CD4-positive, alpha-beta T cell treated with Interleukin-12 subunit alpha and Interleukin-12 subunit beta, for 1 hour (primary cell): Measurements from ENCODE around the gene CGNL1.

Source experiments
- DNase-seq: peaks from one replicate; pipeline ENCODE4 v3.0.0-alpha.2; 2020

Gene CGNL1

DNA sequence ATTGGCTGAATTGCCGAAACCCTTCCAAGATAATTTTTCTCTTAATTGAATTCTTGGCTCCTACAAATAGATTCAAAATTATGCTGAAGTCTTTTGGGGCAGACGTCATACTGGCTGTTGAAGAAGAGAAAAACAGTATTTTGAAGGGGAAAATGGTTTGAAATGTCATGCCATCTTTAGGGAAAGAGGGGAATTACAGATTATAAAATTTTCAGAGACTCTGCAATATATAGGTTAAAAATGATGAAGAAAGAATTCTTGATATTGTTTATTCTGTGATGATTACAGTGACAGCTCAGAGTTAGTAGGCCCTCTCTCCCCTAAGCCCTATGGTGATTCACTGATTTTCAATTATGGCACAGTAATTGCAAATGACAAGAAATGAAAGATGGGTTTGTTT, 86.1 kb downstream of the CGNL1 start:
- no peak for DNase-seq

DNA sequence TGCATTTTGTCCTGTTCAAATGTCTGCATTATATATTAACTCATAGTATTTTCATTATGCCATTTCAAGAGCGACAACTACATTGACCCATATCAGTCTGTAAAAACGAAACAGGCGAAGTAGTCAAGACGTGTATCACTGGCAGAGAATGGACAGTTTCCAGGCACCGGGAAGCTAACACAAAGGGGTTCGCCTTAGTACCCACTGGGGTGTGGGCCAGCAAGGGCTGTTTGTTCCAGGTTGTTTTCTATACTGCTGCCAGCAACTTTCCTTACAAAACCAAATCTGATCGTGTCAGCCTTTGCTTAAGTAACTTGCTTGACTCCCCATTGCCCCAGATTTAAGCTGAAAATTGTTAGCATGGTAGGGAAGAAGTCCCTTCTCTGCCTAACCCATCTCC, 87.1 kb downstream of the CGNL1 start:
- DNase-seq, result no peak

DNA sequence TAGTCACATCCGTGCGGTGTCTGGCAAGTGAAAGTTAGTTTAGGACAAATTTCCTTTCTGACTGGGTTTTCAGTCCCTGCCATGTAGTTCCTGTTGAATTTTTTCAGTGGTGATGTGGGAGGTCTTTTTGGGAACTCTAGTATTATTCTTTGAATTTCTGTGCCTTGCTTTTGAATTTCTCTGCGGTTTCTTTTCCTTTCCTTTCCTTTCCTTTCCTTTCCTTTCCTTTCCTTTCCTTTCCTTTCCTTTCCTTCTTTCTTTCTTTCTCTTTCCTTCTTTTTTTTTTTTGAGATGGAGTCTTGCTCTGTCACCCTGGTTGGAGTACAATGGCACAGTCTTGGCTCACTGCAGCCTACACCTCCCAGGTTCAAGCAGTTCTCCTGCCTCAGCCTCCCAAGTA, 88.2 kb downstream of the CGNL1 start:
- no peak for DNase-seq

DNA sequence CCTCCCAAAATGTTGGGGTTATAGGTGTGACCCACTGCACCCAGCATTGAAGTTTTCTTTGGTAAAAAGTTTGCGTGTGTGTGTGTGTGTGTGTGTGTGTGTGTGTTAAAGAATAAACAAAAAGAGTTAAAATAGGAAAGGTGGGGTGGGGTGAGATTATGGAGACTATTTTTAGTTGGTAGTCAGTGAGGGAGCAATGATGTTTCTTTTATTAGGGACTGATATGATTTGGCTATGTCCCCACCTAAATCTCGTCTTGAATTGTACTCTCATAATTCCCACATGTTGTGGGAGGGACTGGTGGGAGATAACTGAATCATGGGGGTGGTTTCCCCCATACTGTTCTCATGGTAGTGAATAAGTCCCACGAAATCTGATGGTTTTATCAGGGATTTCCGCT, 92.2 kb downstream of the CGNL1 start:
- DNase-seq, result no peak

DNA sequence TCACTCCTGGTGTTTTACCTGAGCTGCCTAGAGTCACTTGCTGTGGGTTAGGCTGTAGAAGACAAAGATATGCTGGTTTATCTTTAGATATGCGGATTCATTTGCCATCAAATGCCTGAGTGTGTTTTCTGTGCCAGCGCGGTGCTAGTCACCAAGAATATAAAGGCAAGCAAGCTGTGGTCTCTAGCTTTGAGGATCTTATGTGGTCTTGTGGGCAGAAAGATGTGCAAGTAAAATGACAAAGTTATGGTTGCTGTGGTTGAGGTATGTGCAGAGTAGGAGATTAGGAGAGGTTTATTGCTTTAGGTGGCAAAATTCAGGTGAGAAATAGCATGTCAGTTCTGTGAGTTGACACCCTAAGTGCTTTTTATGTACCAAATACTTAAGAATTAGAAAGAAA, 94.2 kb downstream of the CGNL1 start:
- DNase-seq, result no peak

DNA sequence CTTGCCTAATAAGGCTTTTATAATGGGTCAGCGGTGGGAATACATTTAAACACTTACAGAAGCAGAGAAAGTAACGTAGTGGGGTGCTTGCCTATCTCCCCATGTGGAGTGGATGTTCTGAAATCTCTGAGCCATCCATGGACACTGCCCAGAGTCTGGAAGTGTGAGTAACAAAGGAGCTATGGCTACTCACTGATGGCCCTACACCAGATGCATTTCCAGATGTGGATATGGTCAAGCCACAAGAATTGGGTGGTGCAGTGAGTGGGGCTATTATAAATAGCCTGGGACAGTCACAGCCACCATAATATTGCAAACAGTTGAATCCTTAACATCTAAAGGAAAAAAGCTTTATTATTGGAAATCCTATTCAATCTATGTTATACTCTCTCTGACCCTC, 96.6 kb downstream of the CGNL1 start:
- no peak for DNase-seq

DNA sequence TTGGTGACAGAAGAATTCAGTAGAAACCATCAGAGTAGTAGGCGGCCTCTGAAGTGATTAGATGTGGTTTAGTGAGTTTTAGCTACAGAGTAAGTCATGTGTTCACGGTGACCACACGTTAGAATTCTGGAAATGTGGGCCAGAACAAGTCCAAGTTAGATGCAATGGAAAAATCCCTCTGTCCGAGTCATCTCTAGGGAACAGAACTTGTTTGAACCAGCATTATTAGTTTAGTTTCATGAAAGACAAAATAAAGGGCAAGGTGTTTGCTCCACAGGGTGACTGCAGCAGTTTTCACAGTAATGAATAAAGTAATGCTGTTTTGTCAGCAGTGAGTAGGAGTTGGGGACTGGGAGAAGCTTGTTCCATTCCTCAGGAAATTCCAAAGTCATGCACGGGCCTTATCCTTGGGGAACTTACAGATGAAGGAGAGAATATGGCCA, 100.2 kb downstream of the CGNL1 start:
- DNase-seq, result no peak

DNA sequence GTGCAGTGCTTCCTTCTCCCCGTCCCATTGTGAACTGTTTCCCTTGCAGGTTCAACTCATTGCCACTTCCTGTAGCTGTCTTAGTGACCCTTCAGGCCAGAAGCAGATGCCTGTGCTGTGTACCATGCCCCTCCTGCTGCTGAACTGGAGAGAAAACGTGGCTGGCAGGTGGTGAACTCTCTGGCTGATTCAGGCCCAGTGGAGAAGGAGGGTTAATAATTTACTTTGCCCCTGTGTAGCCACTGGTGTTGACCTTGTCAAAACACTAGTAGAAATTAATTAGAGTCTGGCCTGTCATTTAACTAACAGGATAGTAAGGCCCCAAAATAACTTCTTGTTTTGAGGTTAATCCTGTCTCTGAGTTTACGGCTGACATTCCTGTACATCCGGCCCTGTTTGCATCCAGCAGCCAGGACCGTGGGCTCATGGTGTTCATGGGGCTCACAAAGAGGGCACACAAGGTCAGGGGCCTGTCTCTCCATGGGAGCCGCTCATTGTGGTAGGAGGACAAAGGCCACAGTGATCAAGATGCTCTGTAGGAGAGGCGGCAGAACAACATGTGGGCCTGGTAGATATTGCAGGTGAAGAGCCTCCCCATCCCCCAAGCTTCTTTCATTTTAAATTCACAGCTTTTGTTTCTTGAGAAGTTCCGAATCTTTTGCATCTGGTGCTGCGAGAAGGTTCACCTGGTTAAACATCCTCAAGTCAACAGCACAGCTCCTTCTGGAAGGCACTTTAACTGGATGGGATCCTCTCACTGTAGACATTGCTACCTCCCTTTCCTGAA, 101.6 kb downstream of the CGNL1 start:
- DNase-seq, result no peak

DNA sequence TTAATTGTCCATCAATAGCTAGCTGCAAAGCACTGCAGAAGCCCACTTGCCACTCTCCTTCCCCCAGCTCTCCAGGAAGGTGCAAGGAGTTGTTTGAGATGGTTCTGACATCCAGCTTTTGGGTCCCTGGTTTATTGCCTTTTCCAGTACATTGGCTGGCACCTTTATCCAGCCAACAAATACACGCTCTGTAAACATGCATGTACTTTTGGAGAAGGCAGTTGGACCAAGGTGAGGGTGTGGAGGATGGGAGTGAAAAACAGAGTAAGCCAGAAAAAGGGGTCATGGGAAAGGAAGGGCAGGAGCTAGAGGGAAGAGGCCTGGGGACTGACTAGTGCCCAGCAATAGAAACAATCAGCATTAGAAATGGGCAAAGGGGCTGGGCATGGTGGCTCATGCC, 102.7 kb downstream of the CGNL1 start:
- DNase-seq, result no peak

DNA sequence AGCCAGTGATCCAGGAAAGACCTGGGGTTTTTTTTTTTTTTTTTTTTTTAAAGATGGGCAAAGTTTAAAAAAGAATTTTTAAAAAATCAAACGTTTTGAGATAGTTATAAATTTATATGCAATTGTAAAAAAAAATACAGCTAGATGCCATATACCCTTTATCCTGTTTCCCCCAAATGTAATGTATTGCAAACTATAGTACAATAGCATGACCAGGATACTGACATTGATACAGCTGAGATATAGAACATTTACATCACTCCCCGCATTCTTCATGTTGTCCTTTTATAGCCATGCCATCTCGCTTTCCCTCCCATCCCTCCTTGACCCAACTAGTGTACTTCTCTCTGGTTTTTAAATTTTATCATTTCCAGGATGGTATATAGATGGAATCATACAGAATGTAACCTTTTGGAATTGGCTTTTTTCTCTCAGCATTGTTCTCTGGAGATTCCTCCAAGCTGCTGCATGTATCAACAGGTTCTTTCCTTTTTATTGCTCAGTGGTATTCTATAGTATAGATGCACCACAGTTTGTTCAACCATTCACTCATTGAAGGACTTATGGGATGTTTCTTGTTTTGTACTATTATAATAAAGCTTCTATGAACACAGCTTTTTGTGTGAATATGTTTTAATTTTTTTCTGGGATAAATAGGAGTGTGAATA, 104.9 kb downstream of the CGNL1 start:
- no peak for DNase-seq

DNA sequence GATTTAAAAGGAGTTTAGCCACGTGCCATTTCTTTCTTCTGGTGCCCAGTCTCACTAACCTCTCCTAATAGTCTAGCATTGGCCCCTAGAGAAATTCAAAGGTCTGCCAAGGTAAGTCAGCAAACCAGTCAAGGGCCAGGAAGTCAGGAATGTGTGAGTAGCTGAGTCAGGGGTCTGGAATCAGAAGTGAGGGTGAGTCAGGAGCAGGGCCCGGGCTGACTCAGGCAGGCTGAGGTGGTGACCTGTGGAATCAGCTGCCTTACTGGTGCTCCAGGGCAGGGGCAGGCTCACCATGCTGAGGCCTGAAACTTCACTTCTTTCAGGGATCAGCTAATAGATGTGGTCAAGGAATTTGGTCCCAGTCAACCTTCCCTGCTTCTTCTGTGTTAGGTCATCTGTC, 109.6 kb downstream of the CGNL1 start:
- DNase-seq, result no peak

DNA sequence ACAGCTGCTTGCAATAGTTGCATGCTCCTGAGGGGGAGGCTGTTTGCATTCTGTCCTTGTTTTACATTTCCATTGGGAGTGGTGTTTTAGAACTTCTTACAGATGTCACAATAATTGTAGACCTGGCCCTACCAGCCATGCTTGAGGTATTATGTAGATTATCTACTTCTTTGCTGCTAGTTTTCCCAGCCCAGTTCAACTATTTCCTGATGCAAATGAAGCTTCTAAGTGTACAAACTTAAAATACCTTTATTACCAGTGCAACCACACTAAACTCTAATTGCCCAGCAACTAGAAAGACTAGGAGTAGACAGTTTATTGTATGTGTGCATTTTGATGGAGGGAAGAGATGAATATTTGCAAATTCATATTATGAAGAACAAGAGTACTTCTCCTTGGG, 110.5 kb downstream of the CGNL1 start:
- DNase-seq, result no peak

DNA sequence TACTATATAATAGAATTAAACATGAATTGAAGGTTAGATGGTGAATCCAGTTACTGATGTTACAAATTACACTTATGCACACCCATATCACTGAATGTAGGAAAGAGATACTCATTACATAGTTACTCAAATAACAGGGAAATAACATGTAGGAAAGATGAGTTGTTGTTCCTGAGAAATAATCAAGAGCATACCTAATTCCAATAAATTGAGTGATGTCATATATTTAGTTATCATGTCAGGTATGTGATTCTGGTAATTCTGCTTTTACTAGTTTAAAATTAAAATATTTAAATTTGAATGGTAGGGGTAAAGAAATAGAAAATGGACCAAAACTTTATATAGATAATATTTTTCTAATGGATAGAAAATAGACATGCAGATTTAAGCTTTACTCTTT, 112.8 kb downstream of the CGNL1 start:
- DNase-seq, result no peak

DNA sequence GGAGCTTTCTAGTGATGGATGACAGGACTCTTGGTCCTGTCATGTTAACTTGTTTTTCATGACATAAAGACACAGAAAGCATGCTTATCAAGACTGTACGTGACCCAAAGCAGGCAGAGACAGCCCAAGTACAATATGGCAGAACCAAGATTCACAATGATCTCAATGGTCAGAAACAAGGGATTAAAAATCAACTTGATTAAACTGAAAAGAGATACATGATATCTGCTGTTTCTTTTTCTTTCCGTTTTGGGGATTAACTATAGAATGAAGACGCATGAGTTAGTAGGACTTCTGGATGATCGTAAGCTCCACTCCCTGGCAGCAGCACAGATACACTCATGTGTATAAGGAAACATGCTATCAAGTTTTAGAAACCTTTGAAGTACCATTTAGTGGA, 117.0 kb downstream of the CGNL1 start:
- DNase-seq, result no peak

DNA sequence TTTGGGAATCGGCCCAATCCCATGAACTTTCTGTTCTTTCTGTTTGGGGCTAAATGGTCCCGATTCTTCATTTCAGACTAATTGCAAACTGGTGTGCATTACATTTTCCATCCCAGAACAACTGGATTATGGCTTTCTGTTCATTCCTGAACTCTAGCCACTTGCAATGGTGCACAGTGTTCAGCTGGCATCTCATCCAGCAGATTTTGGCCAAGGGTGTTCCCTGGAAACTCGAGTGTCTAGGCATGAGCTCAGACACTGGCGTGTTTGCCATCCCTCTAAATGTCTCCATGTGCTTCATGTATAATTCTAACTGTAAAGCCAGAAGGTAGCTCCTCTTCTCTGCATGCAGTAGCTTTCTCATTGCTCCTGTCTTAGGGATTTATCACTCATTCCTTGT, 118.3 kb downstream of the CGNL1 start:
- DNase-seq, result no peak

DNA sequence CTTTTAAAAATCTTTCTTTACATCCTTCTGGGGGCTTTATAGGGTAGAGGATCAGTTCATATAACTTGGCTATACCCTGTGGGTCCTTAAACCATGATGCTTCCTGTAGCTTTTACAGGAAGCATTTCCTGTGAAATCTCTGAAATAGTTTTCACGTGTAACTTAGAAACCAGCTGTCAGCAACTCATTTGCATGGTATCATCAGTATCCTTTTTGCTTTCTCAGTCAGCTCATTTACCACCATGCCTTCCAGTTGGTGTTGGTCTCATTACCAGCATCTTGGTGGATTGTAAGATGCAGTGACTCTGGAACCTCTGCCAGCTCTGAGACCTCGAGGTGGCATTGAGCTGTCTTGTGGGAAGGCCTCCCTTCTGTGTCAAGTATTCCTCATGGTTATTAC, 118.7 kb downstream of the CGNL1 start:
- DNase-seq, result no peak

DNA sequence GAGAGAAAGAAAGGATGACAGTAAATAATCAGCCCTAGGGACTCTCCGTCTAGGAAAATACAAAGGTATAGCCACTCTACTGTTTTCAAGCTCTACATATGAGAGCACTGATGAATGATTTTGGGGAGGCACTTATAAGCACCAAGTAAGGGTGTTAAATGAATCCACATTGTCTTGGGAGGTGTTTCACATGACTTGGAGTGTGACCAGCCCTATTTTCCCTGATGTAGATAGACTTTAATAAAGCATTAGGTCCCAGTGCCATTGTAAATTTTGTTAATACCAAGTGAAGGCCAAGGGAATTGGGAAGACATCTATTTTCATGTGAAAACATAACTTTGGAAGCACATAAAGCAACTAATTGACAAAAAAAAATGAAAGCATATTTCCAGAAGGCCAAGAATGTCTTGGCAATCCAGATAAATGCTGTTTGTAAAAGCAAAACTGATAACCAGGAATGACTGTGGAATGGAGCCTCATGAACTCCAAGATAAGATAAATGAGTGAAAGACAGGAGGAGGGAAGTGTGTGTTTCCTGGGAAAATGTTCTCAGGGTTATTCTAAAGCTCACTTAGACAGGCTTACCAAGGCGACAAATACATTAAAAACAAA, 119.4 kb downstream of the CGNL1 start:
- no peak for DNase-seq

DNA sequence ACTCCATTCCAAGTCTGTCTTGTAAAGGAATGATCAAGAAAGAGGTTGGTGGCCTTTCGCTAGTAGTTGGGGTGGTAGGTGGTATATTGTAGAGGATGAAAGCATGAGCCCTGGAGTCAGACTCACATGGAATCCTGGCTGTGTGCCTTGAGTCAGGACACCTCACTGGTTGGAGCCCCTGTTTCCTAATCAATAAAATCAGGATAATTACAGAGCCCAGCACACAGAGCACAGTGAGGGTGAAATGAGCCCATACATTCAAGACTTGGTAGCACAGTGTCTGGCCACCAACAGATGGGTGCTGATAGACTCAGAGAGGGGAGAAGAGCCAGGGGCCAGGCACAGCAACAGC, 120.3 kb downstream of the CGNL1 start:
- no peak for DNase-seq

DNA sequence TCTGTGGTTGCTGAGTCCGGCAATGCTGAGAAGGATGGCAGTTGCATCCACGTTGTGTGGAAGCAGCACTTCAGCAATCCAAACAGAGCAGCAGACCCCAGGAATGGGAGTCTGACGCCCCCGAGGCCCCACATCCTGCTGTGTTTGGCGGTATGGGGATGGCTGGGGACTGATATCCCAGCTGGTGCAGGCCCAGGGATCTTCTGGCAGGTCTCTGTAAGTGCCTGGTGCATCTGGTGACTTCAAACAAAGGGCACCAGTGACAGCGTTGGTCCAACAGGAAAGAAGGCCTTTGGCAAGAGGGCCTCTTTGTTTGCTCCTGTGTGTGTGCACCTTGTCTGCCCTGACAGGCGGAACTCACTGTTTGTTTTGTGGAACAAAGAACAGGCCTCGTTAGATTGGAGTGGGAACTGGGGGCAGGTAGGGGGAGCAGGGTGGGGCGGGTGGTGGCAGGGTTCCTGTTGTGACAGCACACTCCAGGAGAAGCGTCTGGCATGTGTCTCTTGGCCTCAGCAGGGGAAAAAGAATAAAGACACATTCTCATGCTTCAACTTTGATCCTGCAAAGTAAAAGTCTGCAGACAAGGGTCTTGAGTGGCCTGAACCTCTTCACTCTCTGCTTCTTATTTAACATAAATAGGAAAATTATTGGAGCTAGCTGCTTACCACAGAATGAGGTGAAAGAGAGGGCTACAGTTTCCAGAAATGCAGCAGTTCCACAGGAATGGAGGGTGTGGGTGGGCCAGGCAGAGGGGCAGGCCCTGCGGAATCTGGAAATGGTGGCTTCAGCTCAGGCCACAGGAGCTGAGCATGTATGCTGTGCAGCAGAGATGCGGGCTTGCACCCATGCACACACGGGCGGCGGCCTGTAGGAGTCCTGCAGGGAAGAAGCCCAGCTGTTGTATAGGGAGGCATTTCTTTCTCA, 120.9 kb downstream of the CGNL1 start:
- DNase-seq, result no peak

DNA sequence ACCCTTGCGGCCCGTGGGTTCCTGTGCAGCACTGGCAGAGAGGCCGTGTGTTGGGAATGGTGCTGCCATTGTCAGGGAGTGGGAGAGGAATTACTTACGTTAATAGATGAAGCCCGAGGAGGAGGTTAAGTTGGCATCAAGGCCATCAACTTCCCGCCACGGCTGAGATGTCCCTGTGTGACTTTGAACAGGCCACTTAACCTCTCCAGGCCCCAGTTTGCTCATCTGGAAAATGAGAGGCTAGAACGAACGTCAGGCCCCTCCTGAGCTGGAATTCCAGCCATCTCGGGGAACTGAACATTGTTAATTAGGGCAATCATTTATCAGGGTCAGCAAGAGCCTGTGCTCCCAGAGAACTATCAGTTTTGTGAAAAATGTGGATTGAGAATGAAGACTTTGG, 124.0 kb downstream of the CGNL1 start:
- no peak for DNase-seq

DNA sequence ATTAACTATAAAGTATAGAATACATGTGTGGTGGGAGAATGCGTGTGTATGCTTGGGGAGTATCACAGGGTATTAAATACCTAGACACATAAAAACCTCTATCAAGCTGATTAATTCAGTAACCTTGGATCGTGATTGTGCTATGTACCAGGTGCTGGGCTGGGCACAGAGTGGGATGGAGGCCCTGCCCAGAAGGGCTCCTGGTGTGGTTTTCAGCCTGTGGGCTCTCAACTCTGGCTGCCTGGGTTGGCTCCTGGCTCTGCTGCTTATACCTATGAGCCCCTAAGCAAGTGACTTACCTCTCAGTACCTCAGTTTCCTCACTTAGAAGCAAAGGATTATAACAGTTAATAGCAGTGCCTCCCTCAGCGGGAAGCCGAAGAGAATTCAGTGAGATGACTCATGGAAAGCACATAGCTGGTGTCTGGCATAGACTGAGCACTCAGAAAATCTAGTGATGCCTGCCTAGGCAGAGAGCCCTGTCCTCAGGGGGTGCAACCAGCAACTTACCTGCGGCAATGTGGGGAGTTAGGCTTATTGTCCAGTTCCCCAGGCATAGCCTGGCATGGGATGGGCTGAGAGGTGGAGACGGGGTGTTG, 124.8 kb downstream of the CGNL1 start:
- no peak for DNase-seq

DNA sequence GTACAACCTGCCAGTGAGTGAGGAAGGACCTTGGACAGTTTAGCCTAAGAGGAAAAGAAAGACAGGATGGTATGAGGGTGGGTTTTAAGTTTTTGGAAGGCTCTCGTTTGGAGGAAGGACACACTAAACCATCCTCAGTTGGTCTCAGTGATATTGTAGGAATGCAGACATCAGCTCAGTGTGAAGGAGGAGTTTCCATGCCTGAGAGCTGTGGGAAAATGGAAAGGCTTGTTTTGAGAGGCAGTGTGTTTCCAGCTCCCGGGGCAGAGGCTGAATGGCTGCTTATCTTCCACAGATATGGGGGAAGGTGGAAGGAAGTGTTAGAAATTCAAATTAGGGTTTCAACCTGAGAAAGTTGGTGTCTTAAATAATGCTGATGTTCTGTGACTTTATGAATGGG, 125.8 kb downstream of the CGNL1 start:
- no peak for DNase-seq
